HG02759 (cell line): ENCODE results near the gene DCTN1.

ENCODE experiments used
- ATAC-seq: cut with Tn5 transposase; IDR thresholded peaks from one replicate; pipeline ENCODE4 v1.9.1; 2021; ENCODE audit warnings: mild to moderate bottlenecking, moderate library complexity; ENCODE audit not compliant: unreplicated experiment

The DCTN1 gene

DNA sequence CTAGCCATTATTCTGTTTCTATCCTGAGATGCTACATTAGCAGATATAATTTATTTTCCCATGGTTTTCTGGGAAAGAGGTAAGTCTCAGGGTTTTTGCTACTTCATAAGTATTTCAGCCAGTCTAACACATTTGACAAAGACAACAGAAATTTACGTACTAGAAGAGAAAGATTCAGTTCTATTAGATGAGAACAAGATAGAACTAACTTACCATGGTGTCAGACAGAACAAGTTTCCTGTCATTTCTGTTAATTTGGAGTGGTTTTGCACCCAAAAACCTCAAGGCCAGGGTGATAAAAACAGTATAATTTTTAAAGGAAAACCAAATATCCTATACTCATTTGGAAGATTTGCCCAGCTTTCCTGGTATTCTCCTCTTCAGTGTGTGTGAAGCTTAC lies 52.5 kb downstream of the DCTN1 start:
- no peak for ATAC-seq

GRCh38 chr2:74327199-74327598 lies 52.9 kb downstream of the DCTN1 start:
- ATAC-seq, result no peak

GRCh38 chr2:74325815-74326214 lies 54.3 kb downstream of the DCTN1 start:
- no peak for ATAC-seq

DNA sequence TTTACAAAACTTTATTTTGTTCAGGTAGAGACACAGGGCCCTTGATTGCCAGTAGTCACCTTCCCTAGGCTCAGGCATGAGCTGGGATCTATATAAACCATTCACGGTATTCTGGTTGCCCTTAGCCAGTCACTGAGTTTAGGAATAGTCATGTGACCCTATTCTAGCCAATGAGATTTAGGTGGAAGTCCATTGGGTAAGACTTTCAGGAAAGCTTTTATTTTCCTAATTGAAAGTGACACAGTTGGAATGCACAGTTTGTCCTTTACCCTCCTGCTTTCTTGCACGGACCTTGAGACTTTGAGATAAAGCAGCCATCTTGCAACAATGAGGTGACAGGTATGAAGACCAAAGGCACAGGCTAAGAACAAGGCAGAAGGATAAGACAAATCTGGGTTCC lies 58.4 kb downstream of the DCTN1 start:
- ATAC-seq, result no peak

- no peak for ATAC-seq
Measured at GRCh38 chr2:74317701-74318100, 62.4 kb downstream of the DCTN1 start.

DNA sequence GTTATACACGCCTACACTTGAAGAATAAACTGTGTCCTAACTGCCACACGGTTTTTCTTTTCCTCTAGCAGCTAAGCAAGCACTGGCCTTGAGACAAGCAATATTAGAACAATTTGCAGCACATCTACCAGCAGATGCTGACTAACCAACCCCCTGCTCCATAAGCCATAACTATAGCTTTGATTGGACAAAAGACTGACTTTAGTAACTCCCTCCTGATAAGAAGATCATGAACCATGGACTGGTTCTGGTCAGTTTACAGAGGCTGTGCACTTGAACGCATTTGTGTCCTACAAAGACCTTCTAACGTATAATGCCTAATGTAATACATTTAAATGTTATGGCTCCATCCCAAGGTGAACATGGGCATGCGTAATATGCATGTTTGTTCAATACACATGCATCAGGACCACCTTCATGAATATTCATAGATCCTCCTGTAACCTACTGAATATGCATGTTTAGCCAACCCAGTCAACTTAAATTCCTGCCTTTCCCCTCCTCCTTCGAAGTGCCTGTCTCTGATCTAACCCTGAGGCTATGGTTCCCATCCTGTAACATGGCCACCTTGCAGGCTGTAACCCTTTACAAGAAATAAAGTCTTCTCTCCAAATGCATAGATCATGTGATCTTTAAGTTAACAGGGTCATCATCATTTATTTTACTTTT lies 63.4 kb downstream of the DCTN1 start:
- ATAC-seq, result no peak

DNA sequence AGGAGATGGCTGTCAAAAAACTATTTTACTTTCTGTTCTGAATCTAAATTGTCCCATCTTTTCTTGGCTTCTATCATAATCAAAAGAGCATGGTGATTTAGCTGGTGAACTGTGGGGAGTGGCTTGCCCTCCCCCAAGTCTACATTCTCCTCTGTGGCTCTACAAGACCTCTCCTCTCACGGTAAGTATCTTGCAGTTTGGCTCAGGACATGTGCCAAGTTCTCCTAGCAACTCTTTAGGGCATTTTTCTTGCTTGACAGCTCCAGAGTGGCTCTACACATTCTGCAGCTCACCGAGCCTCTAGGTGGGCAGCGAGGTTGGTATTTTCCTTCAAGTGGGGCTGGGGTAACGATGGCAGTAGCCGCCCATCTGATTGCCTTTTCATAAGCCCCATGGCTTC lies 66.0 kb downstream of the DCTN1 start:
- no peak for ATAC-seq

GRCh38 chr2:74313497-74313896 lies 66.6 kb downstream of the DCTN1 start:
- ATAC-seq, result no peak

DNA sequence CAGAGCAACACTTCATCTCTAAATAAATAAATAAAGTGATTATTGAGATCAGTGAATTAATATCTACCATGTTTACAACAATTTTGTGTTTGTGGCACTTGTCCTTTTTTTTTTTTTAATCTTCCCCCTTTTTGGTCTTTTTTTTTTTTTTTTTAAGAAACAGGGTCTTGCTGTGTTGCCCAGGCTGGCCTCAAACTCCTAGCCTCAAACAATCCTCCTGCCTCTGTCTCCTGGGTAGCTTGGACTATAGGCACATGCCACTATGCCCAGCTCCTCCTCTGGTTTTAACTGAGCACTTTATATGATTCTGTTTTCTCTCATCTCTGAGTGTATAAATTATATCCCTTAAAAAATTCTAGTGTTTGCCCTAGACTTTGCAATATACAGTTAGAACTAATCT lies 67.2 kb downstream of the DCTN1 start:
- no peak for ATAC-seq
